Esophagus squamous epithelium (tissue), 4 donors: Measurements from ENCODE around the gene STOML1.

Experiments
- POLR2A ChIP-seq, 4 donors: fragments of 450-650 bp; IDR thresholded peaks; one replicate each; pipeline ENCODE4 v1.6.1; 2017; ENCODE audit warnings: antibody characterized with exemption in 4 of 4, mild to moderate bottlenecking in 4 of 4, moderate library complexity in 3 of 4
- TF ChIP-seq, protein P1 (sequence below), 6 experiments: fragments of 450-650 bp in 4 of 6; fragments of 200-600 bp in 2 of 6; sonication (generic) in 2 of 6; IDR thresholded peaks; one replicate each; pipeline ENCODE4 v1.5.1; 2016 to 2019; ENCODE audit warnings: antibody characterized with exemption in 6 of 6, mild to moderate bottlenecking in 4 of 6, moderate library complexity in 4 of 6

DNA sequence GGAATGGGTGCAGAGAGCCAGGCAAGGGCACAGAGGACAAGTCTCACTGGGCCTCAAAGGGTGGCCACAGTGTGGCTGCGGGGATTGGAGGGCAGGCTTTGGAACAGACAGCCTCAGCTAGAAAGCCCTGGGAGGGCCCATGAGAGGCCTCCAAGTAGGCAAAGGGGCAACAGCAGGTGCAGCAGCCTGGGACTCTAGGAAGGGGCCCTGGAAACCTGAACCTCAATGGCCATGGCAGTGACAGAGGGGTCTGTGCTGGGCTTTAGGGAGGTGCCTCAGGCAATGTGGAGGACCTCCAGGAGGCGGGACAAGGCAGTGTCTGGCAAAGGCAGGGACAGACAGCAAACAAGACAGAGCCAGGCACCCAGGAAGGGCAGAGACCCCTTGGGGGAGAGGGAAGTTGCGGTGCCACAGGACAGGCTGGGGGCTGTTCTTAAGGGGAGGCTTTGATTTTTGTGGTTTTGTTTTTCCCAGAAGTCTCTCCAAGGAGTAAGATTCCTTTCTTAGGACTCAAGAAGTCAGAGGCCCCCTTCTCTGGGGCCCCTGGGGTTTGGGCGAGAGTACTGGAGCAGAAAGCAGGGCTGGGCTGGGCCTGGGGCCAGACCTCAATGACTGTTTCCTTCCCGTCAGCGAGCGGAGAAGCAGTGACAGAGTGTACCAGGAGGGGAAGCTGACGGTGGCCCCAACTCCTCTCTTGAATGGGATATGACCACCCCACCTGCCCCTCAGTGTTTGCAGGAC is 9.7 kb downstream of the STOML1 start:
- TF ChIP-seq, protein P1, sequence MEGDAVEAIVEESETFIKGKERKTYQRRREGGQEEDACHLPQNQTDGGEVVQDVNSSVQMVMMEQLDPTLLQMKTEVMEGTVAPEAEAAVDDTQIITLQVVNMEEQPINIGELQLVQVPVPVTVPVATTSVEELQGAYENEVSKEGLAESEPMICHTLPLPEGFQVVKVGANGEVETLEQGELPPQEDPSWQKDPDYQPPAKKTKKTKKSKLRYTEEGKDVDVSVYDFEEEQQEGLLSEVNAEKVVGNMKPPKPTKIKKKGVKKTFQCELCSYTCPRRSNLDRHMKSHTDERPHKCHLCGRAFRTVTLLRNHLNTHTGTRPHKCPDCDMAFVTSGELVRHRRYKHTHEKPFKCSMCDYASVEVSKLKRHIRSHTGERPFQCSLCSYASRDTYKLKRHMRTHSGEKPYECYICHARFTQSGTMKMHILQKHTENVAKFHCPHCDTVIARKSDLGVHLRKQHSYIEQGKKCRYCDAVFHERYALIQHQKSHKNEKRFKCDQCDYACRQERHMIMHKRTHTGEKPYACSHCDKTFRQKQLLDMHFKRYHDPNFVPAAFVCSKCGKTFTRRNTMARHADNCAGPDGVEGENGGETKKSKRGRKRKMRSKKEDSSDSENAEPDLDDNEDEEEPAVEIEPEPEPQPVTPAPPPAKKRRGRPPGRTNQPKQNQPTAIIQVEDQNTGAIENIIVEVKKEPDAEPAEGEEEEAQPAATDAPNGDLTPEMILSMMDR (IDR thresholded peaks at IDR 0.05), result no peak
- no peak for TF ChIP-seq POLR2A (IDR thresholded peaks at IDR 0.05)
